SK-N-SH (cell line): ENCODE results near the gene KRT37. TPM values are rescaled to one million over a fixed set of nuclear protein-coding genes. Genes with fewer than 3 reads are reported as not detected.
A peak's percentile ranks its signal among the peaks of the same experiment; 100 is the strongest.

Experiments
- CTCF ChIA-PET: fragments of 300-600, 350-600 bp; formaldehyde crosslinking; extraction: SDS; loops from one replicate; lab custom pipeline; 2021; lab: Yijun Ruan, JAX
- POLR2A ChIA-PET: fragments of 350-600 bp; sonication (Branson Sonifier 250); formaldehyde crosslinking; extraction: SDS; loops from one replicate; lab custom pipeline; 2020; ENCODE audit warnings: antibody characterized with exemption, inconsistent platforms; lab: Yijun Ruan, JAX
- DNase-seq: peaks from one replicate; pipeline ENCODE4 v3.0.0; 2012
- H2AFZ ChIP-seq: fragments of 200-600 bp; sonication (generic); 2 replicates; pipeline ENCODE4 v1.8.1; 2016; ENCODE audit warnings: antibody characterized with exemption, mild to moderate bottlenecking, low read depth
- H3F3A ChIP-seq: fragments of 200-600 bp; sonication (generic); replicated peaks from 2 replicates; pipeline ENCODE3; 2016; ENCODE audit warnings: antibody characterized with exemption, mild to moderate bottlenecking; ENCODE audit not compliant: insufficient read depth
- H3K27ac ChIP-seq, 2 experiments: fragments of 200-500 bp in 1 of 2; fragments of 200-600 bp in 1 of 2; sonication (Bioruptor generic) in 1 of 2; sonication (generic), shearing (Covaris generic) in 1 of 2; 2 replicates each; pipeline versions ENCODE4 v1.5.1 to v1.6.1; 2014 to 2016; ENCODE audit warnings: low read depth in 2 of 2, inconsistent platforms in 1 of 2, low read length in 1 of 2, mild to moderate bottlenecking in 1 of 2, mixed read lengths in 1 of 2
- H3K27me3 ChIP-seq: fragments of 200-600 bp; sonication (generic), shearing (Covaris generic); 2 replicates; pipeline ENCODE4 v1.6.1; 2016; ENCODE audit warnings: mixed run types; ENCODE audit not compliant: insufficient read depth
- H3K36me3 ChIP-seq, 2 experiments: fragments of 200-500 bp in 1 of 2; fragments of 200-600 bp in 1 of 2; sonication (Bioruptor generic) in 1 of 2; sonication (generic) in 1 of 2; replicated peaks in 1 of 2; 2 replicates each; pipeline versions ENCODE3 to v1.5.1; 2014 to 2016; ENCODE audit warnings: low read length in 1 of 2, mild to moderate bottlenecking in 1 of 2; ENCODE audit not compliant: insufficient read depth in 2 of 2, control insufficient read depth in 1 of 2
- H3K4me1 ChIP-seq, 2 experiments: fragments of 200-500 bp in 1 of 2; fragments of 200-600 bp in 1 of 2; sonication (Bioruptor generic) in 1 of 2; sonication (generic), shearing (Covaris generic) in 1 of 2; 2 replicates each; pipeline versions ENCODE4 v1.5.1 to v1.6.1; 2014 to 2016; ENCODE audit warnings: low read depth in 1 of 2, low read length in 1 of 2, mixed run types in 1 of 2; ENCODE audit not compliant: insufficient read depth in 2 of 2, control insufficient read depth in 1 of 2
- H3K4me2 ChIP-seq: fragments of 200-600 bp; sonication (generic), shearing (Covaris generic); 2 replicates; pipeline ENCODE4 v1.6.1; 2017; ENCODE audit warnings: mixed run types
- H3K4me3 ChIP-seq, 2 experiments: fragments of 200-500 bp in 1 of 2; fragments of 200-600 bp in 1 of 2; sonication (Bioruptor generic) in 1 of 2; sonication (generic), shearing (Covaris generic) in 1 of 2; 2 replicates each; pipeline versions ENCODE4 v1.5.1 to v1.8.1; 2014 to 2016; ENCODE audit warnings: low read depth in 2 of 2, inconsistent platforms in 1 of 2, low read length in 1 of 2, mild to moderate bottlenecking in 1 of 2, mixed read lengths in 1 of 2, moderate library complexity in 1 of 2
- H3K79me2 ChIP-seq: fragments of 200-600 bp; sonication (generic); 2 replicates; pipeline ENCODE4 v1.8.1; 2017; ENCODE audit warnings: mild to moderate bottlenecking; ENCODE audit not compliant: insufficient read depth
- H3K9ac ChIP-seq: fragments of 200-600 bp; sonication (generic); 2 replicates; pipeline ENCODE4 v1.6.1; 2017; ENCODE audit warnings: mixed run types
- H3K9me2 ChIP-seq: fragments of 200-600 bp; sonication (generic); 2 replicates; pipeline ENCODE4 v1.6.1; 2017; ENCODE audit warnings: mixed run types
- H3K9me3 ChIP-seq: fragments of 200-600 bp; sonication (generic); 2 replicates; pipeline ENCODE4 v1.6.1; 2017; ENCODE audit warnings: mixed run types, mild to moderate bottlenecking, moderate library complexity
- H4K20me1 ChIP-seq: fragments of 200-600 bp; sonication (generic); 2 replicates; pipeline ENCODE4 v1.6.1; 2017; ENCODE audit warnings: mild to moderate bottlenecking, mixed run types; ENCODE audit not compliant: insufficient read depth
- CTCF ChIP-seq: fragments of 200-600 bp; sonication (generic); IDR thresholded peaks from 2 replicates; pipeline ENCODE4 v1.6.1; 2017; ENCODE audit warnings: antibody characterized with exemption, mild to moderate bottlenecking, moderate library complexity
- EP300 ChIP-seq, 2 experiments: IDR thresholded peaks; 2 replicates each; pipeline versions ENCODE4 v1.4.0 to v1.6.1; 2012; ENCODE audit warnings: borderline replicate concordance in 1 of 2, low read depth in 1 of 2, low read length in 1 of 2
- EZH2phosphoT487 ChIP-seq: fragments of 200-600 bp; sonication (generic); IDR thresholded peaks from 2 replicates; pipeline ENCODE4 v1.6.1; 2017; ENCODE audit warnings: low read depth, mixed run types, mild to moderate bottlenecking, antibody characterized with exemption, moderate library complexity, borderline replicate concordance
- FOSL2 ChIP-seq: IDR thresholded peaks from 2 replicates; pipeline ENCODE4 v1.4.0; 2012; ENCODE audit warnings: low read depth, mild to moderate bottlenecking, moderate library complexity, borderline replicate concordance
- FOXJ3 ChIP-seq: sonication (generic); formaldehyde crosslinking; IDR thresholded peaks from 2 replicates; pipeline ENCODE4 v1.5.1; 2020; ENCODE audit warnings: mild to moderate bottlenecking, missing genetic modification reagents
- GABPA ChIP-seq: IDR thresholded peaks from 2 replicates; pipeline ENCODE4 v1.4.0; 2012; ENCODE audit warnings: low read depth, mild to moderate bottlenecking
- IRF3 ChIP-seq: fragments of 150-350 bp; IDR thresholded peaks from 2 replicates; pipeline ENCODE4 v1.6.1; 2016; ENCODE audit warnings: mild to moderate bottlenecking, low read depth, low read length
- JUND ChIP-seq: IDR thresholded peaks from 2 replicates; pipeline ENCODE4 v1.4.0; 2012
- MAX ChIP-seq: IDR thresholded peaks from 2 replicates; pipeline ENCODE4 v1.4.0; 2012; ENCODE audit warnings: low read depth
- MEF2A ChIP-seq: IDR thresholded peaks from 2 replicates; pipeline ENCODE4 v1.4.0; 2012; ENCODE audit warnings: low read depth, borderline replicate concordance
- MXI1 ChIP-seq: IDR thresholded peaks from 2 replicates; pipeline ENCODE4 v1.6.1; 2012; ENCODE audit warnings: mild to moderate bottlenecking, low read depth, low read length, improper control_type of control experiment
- NFIC ChIP-seq: IDR thresholded peaks from 2 replicates; pipeline ENCODE4 v1.4.0; 2012; ENCODE audit warnings: borderline replicate concordance
- NRF1 ChIP-seq: IDR thresholded peaks from 2 replicates; pipeline ENCODE4 v1.6.1; 2012; ENCODE audit warnings: low read depth, mild to moderate bottlenecking, low read length
- POLR2AphosphoS5 ChIP-seq: IDR thresholded peaks from 2 replicates; pipeline ENCODE4 v1.6.1; 2012; ENCODE audit warnings: low read depth, low read length
- RCOR1 ChIP-seq: fragments of 150-350 bp; IDR thresholded peaks from 2 replicates; pipeline ENCODE4 v1.6.1; 2017; ENCODE audit warnings: antibody characterized with exemption, low read length
- RFX5 ChIP-seq: IDR thresholded peaks from 2 replicates; pipeline ENCODE4 v1.6.1; 2012; ENCODE audit warnings: mild to moderate bottlenecking, improper control_type of control experiment, low read length
- SMC3 ChIP-seq: IDR thresholded peaks from 2 replicates; pipeline ENCODE4 v1.6.1; 2012; ENCODE audit warnings: low read depth, low read length, improper control_type of control experiment
- TAF1 ChIP-seq: IDR thresholded peaks from 2 replicates; pipeline ENCODE4 v1.6.1; 2012; ENCODE audit warnings: low read depth, mild to moderate bottlenecking, low read length, moderate library complexity, borderline replicate concordance
- TCF12 ChIP-seq: IDR thresholded peaks from 2 replicates; pipeline ENCODE4 v1.4.0; 2012
- USF1 ChIP-seq: IDR thresholded peaks from 2 replicates; pipeline ENCODE4 v1.4.0; 2012; ENCODE audit warnings: low read depth, borderline replicate concordance
- YY1 ChIP-seq: IDR thresholded peaks from 2 replicates; pipeline ENCODE4 v1.4.0; 2012; ENCODE audit warnings: low read depth, mild to moderate bottlenecking
- ZBTB33 ChIP-seq: IDR thresholded peaks from 2 replicates; pipeline ENCODE4 v1.4.0; 2012; ENCODE audit warnings: low read depth, borderline replicate concordance
- WGBS: methylation state at CpG from one replicate; pipeline ENCODE4 v1.1.6; 2017; ENCODE audit warnings: low lambda C conversion rate; 5-methylcytosine and 5-hydroxymethylcytosine counted together
- polyA plus RNA-seq, 3 experiments: library from polyadenylated mRNA; depleted of rRNA; stranded (reverse); fragments of >200 nt; gene quantifications; 2 replicates each; pipeline ENCODE4 v1.2.3, GENCODE V29; 2012

Gene KRT37
- polyA plus RNA-seq, 1 of the 3 experiments (the other 2 are of a cell fraction) = not detected

- Histone ChIP-seq H3K27ac (no peak overlapping the region), H3F3A (no peaks in the 10 kb centered on the region), H2AFZ (no peak overlapping the region), H3K9me3 (no peaks in the 10 kb centered on the region), H3K4me2 (peak overlapping the region; percentile 41; the same call in 1 of the 2 replicates), H4K20me1 (no peaks in the 10 kb centered on the region), H3K9me2 (no peaks in the 10 kb centered on the region), H3K4me3 (no peak overlapping the region), H3K27me3 (no peaks in the 10 kb centered on the region), H3K79me2 (no peaks in the 10 kb centered on the region), H3K36me3 (no peaks in the 10 kb centered on the region), H3K9ac (no peak overlapping the region), H3K4me1 (peaks cover 11 to 17% of the 10 kb centered on the region in 2 experiments; a peak in 2 of 4 replicates)
- WGBS = 14% methylated on average over 5 of the region's 6 CpGs
- ChIA-PET CTCF (interaction anchor here (1.2 kb wide), 1 partner anchor 84 kb away, joined by 7 read pairs; no protein-coding TSS in a partner anchor), POLR2A (no interaction called here)
- DNase-seq = no peak
- TF ChIP-seq POLR2AphosphoS5 (no peak), JUND (peak; percentile 18; the same call in 1 of the 2 replicates), MAX (no peak), USF1 (no peak), RFX5 (no peak), GABPA (no peak), NRF1 (no peak), FOXJ3 (CRISPR knock-in tag) (no peak), MEF2A (no peak), MXI1 (no peak), IRF3 (no peak), TAF1 (no peak), NFIC (peak; percentile 65), RCOR1 (no peak), SMC3 (no peak), CTCF (no peak), EZH2phosphoT487 (no peak), TCF12 (peak; percentile 36; the same call in 1 of the 2 replicates), FOSL2 (peak; percentile 62; the same call in 1 of the 2 replicates), EP300 (IDR thresholded peaks at IDR 0.05; ENCODE audit: borderline replicate concordance in 1 of 2, low read depth in 1 of 2, low read length in 1 of 2) (0 out of 4 replicates have a peak, but pooled peaks of 1 of the 2 experiments have one; percentile 33), ZBTB33 (no peak), YY1 (no peak)
Measured at GRCh38 chr17:41464682-41465081, 40.3 kb upstream of the KRT37 start.
